CD4-positive, CD25-positive, alpha-beta regulatory T cell (primary cell): ENCODE measurements around the gene RIMBP3C. TPM values are rescaled to one million over a fixed set of nuclear protein-coding genes. Genes with fewer than 3 reads are reported as not detected.
"Not testable (repeated sequence)": the region's sequence is repeated elsewhere in the genome, so short reads cannot be mapped to it uniquely, and the experiment has no call there.

ENCODE experiments used
- ATAC-seq, 2 donors: fragments of 150-1000 bp; cut with Tn5 transposase; one replicate each; pipeline ENCODE4 v1.10.0; 2021; ENCODE audit warnings: low read depth in 2 of 2, moderate number of reproducible peaks in 2 of 2, moderate library complexity in 1 of 2
- DNase-seq, 3 donors: peaks; one replicate each; pipeline versions ENCODE4 v3.0.0 to v3.0.0-alpha.2; 2012 to 2022; ENCODE audit warnings: mixed read lengths in 1 of 3
- H3K27ac ChIP-seq: one replicate; pipeline ENCODE4 v1.7.0; 2013; ENCODE audit warnings: mild to moderate bottlenecking, low read length; ENCODE audit not compliant: insufficient read depth, poor library complexity, severe bottlenecking
- H3K27me3 ChIP-seq: one replicate; pipeline ENCODE4 v1.7.0; 2013; ENCODE audit warnings: low read length; ENCODE audit not compliant: control insufficient read depth, insufficient read depth
- H3K36me3 ChIP-seq: one replicate; pipeline ENCODE4 v1.7.0; 2013; ENCODE audit warnings: mild to moderate bottlenecking, low read length, moderate library complexity; ENCODE audit not compliant: control insufficient read depth, insufficient read depth
- H3K4me1 ChIP-seq: 2 replicates; pipeline ENCODE4 v1.7.0; 2013; ENCODE audit warnings: mild to moderate bottlenecking, low read length; ENCODE audit not compliant: insufficient read depth, control insufficient read depth, poor library complexity, severe bottlenecking
- H3K4me3 ChIP-seq: one replicate; pipeline ENCODE4 v1.7.0; 2013; ENCODE audit warnings: low read depth, mild to moderate bottlenecking, low read length, moderate library complexity
- H3K9me3 ChIP-seq, 2 experiments: 1 replicate in 1 of 2; 2 replicates in 1 of 2; pipeline ENCODE4 v1.7.0; 2013; ENCODE audit warnings: low read length in 2 of 2, mild to moderate bottlenecking in 1 of 2, moderate library complexity in 1 of 2; ENCODE audit not compliant: control insufficient read depth in 2 of 2
- H3K27ac Mint-ChIP-seq, 3 donors: one replicate each; pipeline ENCODE4 v1.8.0; 2020 to 2022; ENCODE audit warnings: mild to moderate bottlenecking in 3 of 3, mixed read lengths in 3 of 3, moderate library complexity in 2 of 3
- H3K27me3 Mint-ChIP-seq: one replicate; pipeline ENCODE4 v1.8.0; 2022; ENCODE audit warnings: mild to moderate bottlenecking, mixed read lengths
- H3K36me3 Mint-ChIP-seq: one replicate; pipeline ENCODE4 v1.8.0; 2020; ENCODE audit warnings: mixed read lengths
- H3K4me1 Mint-ChIP-seq, 4 donors: one replicate each; pipeline ENCODE4 v1.8.0; 2020 to 2022; ENCODE audit warnings: mixed read lengths in 4 of 4, mild to moderate bottlenecking in 1 of 4
- H3K4me3 Mint-ChIP-seq, 4 donors: one replicate each; pipeline ENCODE4 v1.8.0; 2020 to 2022; ENCODE audit warnings: mild to moderate bottlenecking in 4 of 4, mixed read lengths in 4 of 4, moderate library complexity in 3 of 4
- H3K9me3 Mint-ChIP-seq, 7 donors: one replicate each; pipeline ENCODE4 v1.8.0; 2020 to 2022; ENCODE audit warnings: mixed read lengths in 7 of 7, mild to moderate bottlenecking in 3 of 7, moderate library complexity in 2 of 7
- polyA plus RNA-seq, 4 donors: library from polyadenylated mRNA; unstranded; fragments of 300-500 nt; fragmentation: Illumina TruSeq; gene quantifications; one replicate each; pipeline ENCODE4 v1.2.3, GENCODE V29; 2021
- total RNA-seq: library from RNA; stranded (reverse); gene quantifications from one replicate; pipeline ENCODE4 v1.2.3, GENCODE V29; 2022

Gene RIMBP3C, protein sequence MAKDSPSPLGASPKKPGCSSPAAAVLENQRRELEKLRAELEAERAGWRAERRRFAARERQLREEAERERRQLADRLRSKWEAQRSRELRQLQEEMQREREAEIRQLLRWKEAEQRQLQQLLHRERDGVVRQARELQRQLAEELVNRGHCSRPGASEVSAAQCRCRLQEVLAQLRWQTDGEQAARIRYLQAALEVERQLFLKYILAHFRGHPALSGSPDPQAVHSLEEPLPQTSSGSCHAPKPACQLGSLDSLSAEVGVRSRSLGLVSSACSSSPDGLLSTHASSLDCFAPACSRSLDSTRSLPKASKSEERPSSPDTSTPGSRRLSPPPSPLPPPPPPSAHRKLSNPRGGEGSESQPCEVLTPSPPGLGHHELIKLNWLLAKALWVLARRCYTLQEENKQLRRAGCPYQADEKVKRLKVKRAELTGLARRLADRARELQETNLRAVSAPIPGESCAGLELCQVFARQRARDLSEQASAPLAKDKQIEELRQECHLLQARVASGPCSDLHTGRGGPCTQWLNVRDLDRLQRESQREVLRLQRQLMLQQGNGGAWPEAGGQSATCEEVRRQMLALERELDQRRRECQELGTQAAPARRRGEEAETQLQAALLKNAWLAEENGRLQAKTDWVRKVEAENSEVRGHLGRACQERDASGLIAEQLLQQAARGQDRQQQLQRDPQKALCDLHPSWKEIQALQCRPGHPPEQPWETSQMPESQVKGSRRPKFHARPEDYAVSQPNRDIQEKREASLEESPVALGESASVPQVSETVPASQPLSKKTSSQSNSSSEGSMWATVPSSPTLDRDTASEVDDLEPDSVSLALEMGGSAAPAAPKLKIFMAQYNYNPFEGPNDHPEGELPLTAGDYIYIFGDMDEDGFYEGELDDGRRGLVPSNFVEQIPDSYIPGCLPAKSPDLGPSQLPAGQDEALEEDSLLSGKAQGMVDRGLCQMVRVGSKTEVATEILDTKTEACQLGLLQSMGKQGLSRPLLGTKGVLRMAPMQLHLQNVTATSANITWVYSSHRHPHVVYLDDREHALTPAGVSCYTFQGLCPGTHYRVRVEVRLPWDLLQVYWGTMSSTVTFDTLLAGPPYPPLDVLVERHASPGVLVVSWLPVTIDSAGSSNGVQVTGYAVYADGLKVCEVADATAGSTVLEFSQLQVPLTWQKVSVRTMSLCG (N-terminal part only)
- 0.47 TPM for total RNA-seq
- under 1 TPM in 3 of 4 donors, not detected in 1; 0.38 to 0.87 (median 0.52) TPM for polyA plus RNA-seq

DNA sequence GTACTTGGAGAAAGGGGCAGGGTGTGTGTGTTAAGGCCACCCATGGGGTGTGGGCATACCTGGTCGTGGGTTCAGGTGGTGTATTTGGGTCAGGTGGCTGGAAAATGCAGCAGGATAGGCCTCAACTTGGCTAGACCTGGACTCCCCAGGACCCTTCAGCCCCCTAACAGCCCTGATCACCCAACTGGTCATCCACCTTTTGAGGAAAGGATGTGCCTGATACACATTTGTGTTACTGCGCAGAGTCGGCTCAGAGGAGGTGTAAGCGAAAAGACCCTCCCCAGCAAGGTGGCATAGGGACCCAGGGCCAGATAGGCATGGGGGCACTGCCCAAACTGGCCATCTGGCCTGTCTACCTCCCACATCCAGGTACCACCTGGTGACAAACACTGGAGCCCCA is at the start of gene RIMBP3C:
Gene RIMBP3C, minus strand, starts transcription at position 101 of the 400 bp plus-strand sequence. CDS start 485 bp downstream, outside the sequence.
- ATAC-seq, H3K27me3 ChIP-seq, H3K4me1 ChIP-seq, H3K4me3 Mint-ChIP-seq, H3K27ac ChIP-seq, H3K4me3 ChIP-seq, H3K4me1 Mint-ChIP-seq, H3K36me3 ChIP-seq, H3K36me3 Mint-ChIP-seq, H3K9me3 Mint-ChIP-seq, H3K27ac Mint-ChIP-seq, H3K27me3 Mint-ChIP-seq, DNase-seq, H3K9me3 ChIP-seq: not testable (repeated sequence)

DNA sequence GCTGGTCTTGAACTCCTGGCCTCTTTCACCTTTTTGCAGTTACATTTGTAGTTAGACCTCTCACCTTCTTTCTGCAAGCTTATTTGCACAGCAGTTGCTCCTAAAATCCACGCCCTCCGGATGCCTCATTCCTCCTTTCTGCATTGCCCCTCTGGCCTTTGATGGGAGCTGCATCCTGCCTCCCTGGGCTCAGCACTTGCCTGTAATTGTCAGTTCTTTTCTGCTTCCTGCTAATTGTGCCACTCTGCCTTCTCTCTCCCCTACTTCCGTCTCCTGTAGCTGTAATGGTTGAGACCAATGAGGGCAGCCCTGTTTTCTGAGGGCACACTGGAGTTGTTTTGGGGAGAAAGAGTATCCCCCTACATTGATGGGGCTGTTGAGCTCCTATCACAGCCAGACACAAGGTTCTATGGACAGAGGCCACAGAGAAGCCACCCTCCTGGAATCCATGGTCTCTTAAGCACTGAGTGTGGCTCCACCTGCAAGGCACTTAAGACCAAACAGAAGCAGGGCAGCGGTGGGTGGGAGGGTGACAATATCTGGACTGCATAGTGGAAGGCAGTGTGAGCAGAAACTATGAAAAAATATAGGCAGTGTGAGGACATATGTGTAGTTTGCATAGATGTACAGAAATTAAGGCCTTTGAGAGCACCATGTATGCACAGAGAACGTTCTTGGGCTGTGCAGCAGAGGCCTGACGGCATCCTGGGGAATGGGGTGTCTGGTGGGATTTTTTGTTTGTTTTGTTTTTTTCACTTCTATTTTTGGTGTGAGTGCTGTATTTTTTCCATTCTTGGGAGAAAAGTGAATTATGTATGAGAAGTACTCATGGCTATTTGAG is 48.0 kb upstream of the RIMBP3C start:
- H3K27me3 ChIP-seq = no peaks in the 10 kb centered on the region
- H3K4me1 ChIP-seq = peaks cover 5% of the 10 kb centered on the region
- no peaks in the 10 kb centered on the region for H3K9me3 ChIP-seq
- H3K36me3 ChIP-seq = peaks cover 28% of the 10 kb centered on the region
- H3K4me3 Mint-ChIP-seq = peak overlapping the region in 1 of 4 donors; percentile 10
- H3K4me3 ChIP-seq = no peak overlapping the region
- no peaks in the 10 kb centered on the region for H3K9me3 Mint-ChIP-seq
- DNase-seq = no peak
- no peak overlapping the region for H3K27ac ChIP-seq
- peaks cover 13 to 55% (median 34%) of the 10 kb centered on the region in 4 donors for H3K4me1 Mint-ChIP-seq
- H3K27me3 Mint-ChIP-seq = no peaks in the 10 kb centered on the region
- no peak for ATAC-seq
- H3K36me3 Mint-ChIP-seq = peaks cover 34% of the 10 kb centered on the region
- peak overlapping the region; percentile 23 to 84 (median 59) for H3K27ac Mint-ChIP-seq

DNA sequence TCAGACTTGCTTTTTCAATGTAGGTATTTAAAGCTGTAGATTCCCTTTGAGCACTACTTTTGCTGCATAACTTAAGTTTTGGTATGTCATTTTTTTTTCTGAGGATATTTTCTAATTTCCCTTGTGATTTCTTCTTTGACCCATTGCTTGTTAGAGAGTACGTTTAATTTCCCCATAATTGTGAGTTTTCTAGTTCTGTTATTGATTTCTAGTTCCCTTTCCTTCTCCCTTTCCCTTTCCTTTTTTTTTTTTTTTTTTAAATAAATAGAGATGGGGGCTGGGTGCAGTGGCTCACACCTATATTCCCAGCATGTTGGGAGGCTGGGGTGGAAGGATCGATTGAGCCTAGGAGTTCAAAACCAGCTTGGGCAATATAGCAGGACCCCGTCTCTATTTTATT is 47.0 kb upstream of the RIMBP3C start:
- Histone ChIP-seq H3K9me3 (no peaks in the 10 kb centered on the region), H3K4me3 (no peak overlapping the region), H3K27me3 (no peaks in the 10 kb centered on the region), H3K4me1 (peaks cover 5% of the 10 kb centered on the region), H3K27ac (no peak overlapping the region), H3K36me3 (peaks cover 38% of the 10 kb centered on the region)
- ATAC-seq (no peak), DNase-seq (no peak)
- Mint-ChIP-seq H3K27me3 (no peaks in the 10 kb centered on the region), H3K4me1 (peaks cover 19 to 64% (median 42%) of the 10 kb centered on the region in 4 donors), H3K9me3 (no peaks in the 10 kb centered on the region), H3K4me3 (peak overlapping the region in 2 of 4 donors; percentile 21 to 27), H3K27ac (peak overlapping the region in 1 of 3 donors; percentile 48), H3K36me3 (peaks cover 44% of the 10 kb centered on the region)

- H3K36me3 Mint-ChIP-seq = peaks cover 43% of the 10 kb centered on the region
- peaks cover 13 to 70% (median 37%) of the 10 kb centered on the region in 4 donors for H3K4me1 Mint-ChIP-seq
Measured at GRCh38 chr22:21596356-21597135, 45.3 kb upstream of the RIMBP3C start.

GRCh38 chr22:21594865-21595452 is 43.7 kb upstream of the RIMBP3C start:
- Histone ChIP-seq H3K27ac (no peak overlapping the region), H3K4me3 (no peak overlapping the region), H3K27me3 (no peaks in the 10 kb centered on the region), H3K4me1 (peaks cover 19% of the 10 kb centered on the region), H3K9me3 (no peaks in the 10 kb centered on the region), H3K36me3 (peaks cover 59% of the 10 kb centered on the region)
- ATAC-seq (no peak), DNase-seq (no peak)
- Mint-ChIP-seq H3K4me3 (no peak overlapping the region), H3K36me3 (peaks cover 43% of the 10 kb centered on the region), H3K27ac (peak overlapping the region; percentile 7 to 38 (median 25)), H3K27me3 (no peaks in the 10 kb centered on the region), H3K4me1 (peaks cover 13 to 72% (median 41%) of the 10 kb centered on the region in 4 donors), H3K9me3 (no peaks in the 10 kb centered on the region)

More at GRCh38 chr22:21596356-21597135, 45.3 kb upstream of the RIMBP3C start:
- H3K9me3 Mint-ChIP-seq, H3K27me3 Mint-ChIP-seq, DNase-seq, H3K27ac Mint-ChIP-seq, H3K27me3 ChIP-seq, H3K4me3 ChIP-seq, H3K4me3 Mint-ChIP-seq, H3K27ac ChIP-seq, H3K9me3 ChIP-seq, H3K4me1 ChIP-seq, ATAC-seq: not testable (repeated sequence)
- peaks cover 53% of the 10 kb centered on the region for H3K36me3 ChIP-seq

DNA sequence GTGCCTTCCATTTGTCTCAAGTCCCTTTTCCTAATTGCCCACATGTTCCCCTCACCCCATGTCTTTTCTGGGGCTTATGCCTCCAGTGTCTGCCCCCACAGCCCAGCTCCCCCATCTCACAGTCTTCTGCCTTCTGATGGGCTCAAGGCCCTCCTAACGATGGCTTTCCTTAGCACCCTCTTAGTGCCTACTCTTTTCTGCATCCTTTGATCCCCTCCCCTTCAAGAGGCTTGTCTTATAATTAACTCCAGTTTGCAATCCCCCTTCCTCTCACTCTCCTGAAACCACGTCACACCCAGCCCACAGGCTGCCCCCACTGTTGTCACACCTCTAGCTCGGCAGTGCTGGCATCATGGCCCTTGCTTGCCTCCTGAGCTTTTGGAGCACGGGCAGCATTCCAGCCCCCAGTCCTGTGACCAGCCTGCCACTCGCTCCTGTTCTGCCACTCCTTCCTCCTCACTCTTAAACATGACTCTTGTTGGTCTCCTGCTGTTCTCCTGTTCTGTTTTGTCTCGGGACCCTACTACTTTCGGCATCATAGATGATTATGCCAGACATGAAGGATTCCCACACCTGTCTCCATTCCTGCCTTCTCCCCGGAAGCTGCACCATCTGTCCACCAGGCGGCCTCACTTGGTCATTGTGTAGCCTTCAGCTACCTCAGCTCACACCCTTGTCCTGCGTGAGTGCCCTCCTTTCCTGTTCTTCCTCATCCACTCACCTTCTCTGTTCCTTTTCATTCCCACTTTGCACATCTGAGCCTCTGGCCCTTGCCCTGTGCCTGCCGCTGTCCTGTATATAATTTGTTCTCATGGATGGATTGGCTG is 42.4 kb upstream of the RIMBP3C start:
- ATAC-seq = no peak
- Mint-ChIP-seq H3K9me3 (no peaks in the 10 kb centered on the region), H3K4me1 (peaks cover 17 to 72% (median 35%) of the 10 kb centered on the region in 4 donors), H3K27me3 (no peaks in the 10 kb centered on the region), H3K36me3 (peaks cover 39% of the 10 kb centered on the region), H3K27ac (peak overlapping the region in 2 of 3 donors; percentile 50 to 67), H3K4me3 (peak overlapping the region in 1 of 4 donors; percentile 21)
- no peaks in the 10 kb centered on the region for H3K27me3 ChIP-seq
- H3K9me3 ChIP-seq = no peaks in the 10 kb centered on the region
- peaks cover 65% of the 10 kb centered on the region for H3K36me3 ChIP-seq
- H3K4me1 ChIP-seq = peaks cover 22% of the 10 kb centered on the region
- no peak overlapping the region for H3K27ac ChIP-seq
- no peak overlapping the region for H3K4me3 ChIP-seq
- no peak for DNase-seq
